ENCODE measurements around the gene TRRAP.

The TRRAP gene

GRCh38 chr7:99037327-99037940, 159.1 kb downstream of the TRRAP start:
- no peak for DNase-seq
- Histone ChIP-seq H4K91ac (ENCODE audit: low read length) (no peak overlapping the region), H2BK15ac (ENCODE audit: low read depth, poor library complexity, severe bottlenecking) (no peak overlapping the region), H2BK5ac (ENCODE audit: low read depth, low read length, poor library complexity, severe bottlenecking) (no peak overlapping the region), H3K4me3 (ENCODE audit: insufficient read depth in 1 of 2, low read depth in 1 of 2, low read length in 2 of 2) (no peak overlapping the region), H2AFZ (ENCODE audit: low read depth, low read length) (no peak overlapping the region), H3K9ac (ENCODE audit: low read length) (no peak overlapping the region), H4K8ac (ENCODE audit: low read length) (no peak overlapping the region), H3K36me3 (ENCODE audit: control insufficient read depth in 1 of 2, insufficient read depth in 2 of 2, low read depth in 1 of 2, low read length in 2 of 2) (peaks cover 86 to 89% of the 10 kb centered on the region in 2 experiments), H3K27me3 (ENCODE audit: control insufficient read depth in 1 of 2, insufficient read depth in 1 of 2, low read length in 2 of 2) (no peaks in the 10 kb centered on the region), H2BK12ac (ENCODE audit: low read length in 2 of 2) (no peak overlapping the region), H3K9me3 (ENCODE audit: control insufficient read depth, low read length) (no peaks in the 10 kb centered on the region), H3K14ac (ENCODE audit: low read length in 2 of 2) (no peak overlapping the region), H3K18ac (ENCODE audit: low read depth in 1 of 2, low read length in 2 of 2) (no peak overlapping the region), H3K27ac (ENCODE audit: low read length, poor library complexity, severe bottlenecking) (peak overlapping the region; percentile 12), H3K4me2 (ENCODE audit: low read length, poor library complexity, severe bottlenecking) (no peak overlapping the region), H2BK120ac (ENCODE audit: low read depth, low read length) (no peak overlapping the region), H2AK5ac (ENCODE audit: low read length, severe bottlenecking) (no peak overlapping the region), H3K79me1 (replicated peaks; ENCODE audit: low read length, poor library complexity, severe bottlenecking) (peaks cover 45% of the 10 kb centered on the region), H3K23ac (ENCODE audit: low read length in 2 of 2) (no peak overlapping the region), H3K4me1 (ENCODE audit: control insufficient read depth, insufficient read depth, low read depth, low read length) (peaks cover 24% of the 10 kb centered on the region), H3K4ac (ENCODE audit: low read depth in 1 of 2, low read length in 2 of 2) (no peak overlapping the region)
- 98% methylated on average over 16 of the region's 16 CpGs for WGBS

DNA sequence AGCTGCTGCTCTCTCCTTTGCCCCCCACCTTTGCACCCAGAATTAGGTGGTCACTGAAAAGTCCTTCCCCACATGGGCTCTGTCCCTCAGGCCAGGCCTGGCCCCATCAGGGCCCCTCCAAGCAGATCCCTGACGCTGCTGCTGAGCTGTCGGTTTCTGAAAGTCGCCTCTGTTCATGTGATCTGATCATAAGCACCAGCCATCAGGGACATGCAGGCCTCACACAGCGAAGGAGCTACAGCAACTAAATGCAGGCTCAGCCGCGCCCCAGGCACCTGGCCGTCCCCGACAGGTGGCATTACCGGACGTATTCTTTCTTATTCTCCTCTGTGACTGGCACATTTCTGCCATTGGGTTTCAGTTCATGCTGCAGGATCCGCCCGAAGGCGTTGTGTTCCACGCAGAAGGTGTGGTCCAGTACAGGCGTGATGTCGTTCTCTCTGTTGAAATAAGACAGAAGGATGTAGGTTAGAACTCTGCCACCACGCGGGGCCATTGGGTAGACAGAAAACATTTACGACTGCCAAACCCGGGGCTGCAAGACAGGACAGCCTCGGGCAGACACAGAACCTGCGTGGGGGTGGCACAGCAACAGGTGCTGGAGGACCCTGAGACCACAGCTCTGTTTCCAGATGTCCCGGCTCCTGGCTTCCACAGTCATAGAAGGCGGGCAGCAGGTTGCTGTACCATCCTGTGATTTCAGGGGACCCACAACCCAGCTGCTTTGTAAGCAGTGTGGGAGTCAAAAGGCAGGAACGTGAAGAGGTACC, 159.9 kb downstream of the TRRAP start:
- Histone ChIP-seq H3K9me3 (ENCODE audit: control insufficient read depth, low read length) (no peaks in the 10 kb centered on the region), H2AK5ac (ENCODE audit: low read length, severe bottlenecking) (no peak overlapping the region), H3K79me1 (replicated peaks; ENCODE audit: low read length, poor library complexity, severe bottlenecking) (peaks cover 43% of the 10 kb centered on the region), H3K4me1 (ENCODE audit: control insufficient read depth, insufficient read depth, low read depth, low read length) (peaks cover 24% of the 10 kb centered on the region), H2BK12ac (ENCODE audit: low read length in 2 of 2) (no peak overlapping the region), H2AFZ (ENCODE audit: low read depth, low read length) (no peak overlapping the region), H4K8ac (ENCODE audit: low read length) (no peak overlapping the region), H4K91ac (ENCODE audit: low read length) (no peak overlapping the region), H3K4ac (ENCODE audit: low read depth in 1 of 2, low read length in 2 of 2) (no peak overlapping the region), H2BK5ac (ENCODE audit: low read depth, low read length, poor library complexity, severe bottlenecking) (no peak overlapping the region), H3K9ac (ENCODE audit: low read length) (no peak overlapping the region), H3K4me3 (ENCODE audit: insufficient read depth in 1 of 2, low read depth in 1 of 2, low read length in 2 of 2) (no peak overlapping the region), H3K23ac (ENCODE audit: low read length in 2 of 2) (no peak overlapping the region), H3K18ac (ENCODE audit: low read depth in 1 of 2, low read length in 2 of 2) (no peak overlapping the region), H3K27me3 (ENCODE audit: control insufficient read depth in 1 of 2, insufficient read depth in 1 of 2, low read length in 2 of 2) (no peaks in the 10 kb centered on the region), H3K36me3 (ENCODE audit: control insufficient read depth in 1 of 2, insufficient read depth in 2 of 2, low read depth in 1 of 2, low read length in 2 of 2) (peaks cover 81 to 89% of the 10 kb centered on the region in 2 experiments), H3K4me2 (ENCODE audit: low read length, poor library complexity, severe bottlenecking) (no peak overlapping the region), H2BK15ac (ENCODE audit: low read depth, poor library complexity, severe bottlenecking) (no peak overlapping the region), H3K14ac (ENCODE audit: low read length in 2 of 2) (no peak overlapping the region), H2BK120ac (ENCODE audit: low read depth, low read length) (no peak overlapping the region), H3K27ac (ENCODE audit: low read length, poor library complexity, severe bottlenecking) (no peak overlapping the region)
- no peak for DNase-seq
- WGBS: 97% methylated on average over 25 of the region's 25 CpGs

GRCh38 chr7:99039384-99039891, 161.1 kb downstream of the TRRAP start:
- no peak overlapping the region for H3K18ac ChIP-seq (ENCODE audit: low read depth in 1 of 2, low read length in 2 of 2)
- no peak overlapping the region for H2BK5ac ChIP-seq (ENCODE audit: low read depth, low read length, poor library complexity, severe bottlenecking)
- H3K9ac ChIP-seq (ENCODE audit: low read length): no peak overlapping the region
- no peak overlapping the region for H3K27ac ChIP-seq (ENCODE audit: low read length, poor library complexity, severe bottlenecking)
- no peak overlapping the region for H2BK120ac ChIP-seq (ENCODE audit: low read depth, low read length)
- peaks cover 24% of the 10 kb centered on the region for H3K4me1 ChIP-seq (ENCODE audit: control insufficient read depth, insufficient read depth, low read depth, low read length)
- no peak overlapping the region for H2BK15ac ChIP-seq (ENCODE audit: low read depth, poor library complexity, severe bottlenecking)
- H2BK12ac ChIP-seq (ENCODE audit: low read length in 2 of 2): no peak overlapping the region
- H3K23ac ChIP-seq (ENCODE audit: low read length in 2 of 2): no peak overlapping the region
- H3K14ac ChIP-seq (ENCODE audit: low read length in 2 of 2): no peak overlapping the region
- no peaks in the 10 kb centered on the region for H3K27me3 ChIP-seq (ENCODE audit: control insufficient read depth in 1 of 2, insufficient read depth in 1 of 2, low read length in 2 of 2)
- no peak overlapping the region for H2AK5ac ChIP-seq (ENCODE audit: low read length, severe bottlenecking)
- no peak overlapping the region for H4K8ac ChIP-seq (ENCODE audit: low read length)
- H3K4me3 ChIP-seq (ENCODE audit: insufficient read depth in 1 of 2, low read depth in 1 of 2, low read length in 2 of 2): no peak overlapping the region
- peaks cover 41% of the 10 kb centered on the region for H3K79me1 ChIP-seq (replicated peaks; ENCODE audit: low read length, poor library complexity, severe bottlenecking)
- H3K9me3 ChIP-seq (ENCODE audit: control insufficient read depth, low read length): no peaks in the 10 kb centered on the region
- no peak overlapping the region for H4K91ac ChIP-seq (ENCODE audit: low read length)
- 97% methylated on average over 7 of the region's 8 CpGs for WGBS
- no peak overlapping the region for H2AFZ ChIP-seq (ENCODE audit: low read depth, low read length)
- DNase-seq: no peak
- H3K36me3 ChIP-seq (ENCODE audit: control insufficient read depth in 1 of 2, insufficient read depth in 2 of 2, low read depth in 1 of 2, low read length in 2 of 2): peaks cover 78 to 89% of the 10 kb centered on the region in 2 experiments
- no peak overlapping the region for H3K4me2 ChIP-seq (ENCODE audit: low read length, poor library complexity, severe bottlenecking)
- H3K4ac ChIP-seq (ENCODE audit: low read depth in 1 of 2, low read length in 2 of 2): no peak overlapping the region
